GM21528 (cell line): ENCODE data around the gene ZNF850.

Experiments used
- ATAC-seq: cut with Tn5 transposase; IDR thresholded peaks from one replicate; pipeline ENCODE4 v1.9.1; 2021; ENCODE audit warnings: mild to moderate bottlenecking, moderate library complexity; ENCODE audit not compliant: unreplicated experiment, low FRiP score

Gene ZNF850

GRCh38 chr19:36709423-36709822 lies 63.2 kb downstream of the ZNF850 start:
- ATAC-seq: no peak

GRCh38 chr19:36707134-36707533 lies 65.5 kb downstream of the ZNF850 start:
- no peak for ATAC-seq

GRCh38 chr19:36688058-36688457 lies 84.5 kb downstream of the ZNF850 start:
- ATAC-seq: peak; percentile 3

GRCh38 chr19:36687214-36688056 lies 85.2 kb downstream of the ZNF850 start, which contains the start of gene ZNF567:
TSS of gene ZNF567 (plus strand) at chr19:36687612. CDS start at chr19:36694868, 7,256 bp downstream.
- ATAC-seq: peak; percentile 87

- no peak for ATAC-seq
Observed at GRCh38 chr19:36686365-36687213, 86.0 kb downstream of the ZNF850 start.

- ATAC-seq: no peak
Observed at GRCh38 chr19:36685835-36686234, 86.8 kb downstream of the ZNF850 start.

- no peak for ATAC-seq
Observed at GRCh38 chr19:36679455-36679854, 93.2 kb downstream of the ZNF850 start.

GRCh38 chr19:36674201-36674600 lies 98.4 kb downstream of the ZNF850 start:
- ATAC-seq: no peak

- no peak for ATAC-seq
Observed at GRCh38 chr19:36672368-36672767, 100.2 kb downstream of the ZNF850 start.

GRCh38 chr19:36668646-36669045 lies 104.0 kb downstream of the ZNF850 start:
- no peak for ATAC-seq

GRCh38 chr19:36665832-36666231 lies 106.8 kb downstream of the ZNF850 start:
- ATAC-seq: no peak
